Lower leg skin (tissue), 4 donors: ENCODE results near the gene METRNL. TPM values are rescaled to one million over a fixed set of nuclear protein-coding genes. Genes with fewer than 3 reads are reported as not detected.

Experiments
- DNase-seq, 2 donors: peaks; one replicate each; pipeline ENCODE4 v3.0.0-alpha.2; 2019; ENCODE audit warnings: low spot score in 2 of 2
- H3K4me3 ChIP-seq: fragments of 200-600 bp; sonication (generic); 2 replicates; pipeline ENCODE4 v1.5.1; 2017; ENCODE audit warnings: mild to moderate bottlenecking, low read depth; ENCODE audit not compliant: poor library complexity, severe bottlenecking
- CTCF ChIP-seq, 3 donors: fragments of 450-650 bp; IDR thresholded peaks; one replicate each; pipeline ENCODE4 v1.5.1; 2016; ENCODE audit warnings: antibody characterized with exemption in 3 of 3, mild to moderate bottlenecking in 3 of 3, moderate library complexity in 2 of 3
- POLR2A ChIP-seq, 2 donors: fragments of 450-650 bp; IDR thresholded peaks; one replicate each; pipeline ENCODE4 v1.6.1; 2016 to 2017; ENCODE audit warnings: antibody characterized with exemption in 2 of 2, mild to moderate bottlenecking in 1 of 2, moderate library complexity in 1 of 2
- WGBS, 2 donors: methylation state at CpG; one replicate each; pipeline ENCODE4 v1.1.5; 2018; 5-methylcytosine and 5-hydroxymethylcytosine counted together
- intact Hi-C: fragments of 100-400 bp; cut with DNase I; formaldehyde crosslinking; loops from one replicate; pipeline ENCODE4 v1.15.0; 2023; ENCODE audit warnings: low total_unique reads
- total RNA-seq, 4 donors: library from RNA; depleted of rRNA; stranded (reverse); fragments of >200 nt; gene quantifications; one replicate each; pipeline ENCODE4 v1.1.0, GENCODE V29; 2016

METRNL gene
- total RNA-seq, 4 donors from 2014 or later, result 208 to 343 (median 296) TPM

DNA sequence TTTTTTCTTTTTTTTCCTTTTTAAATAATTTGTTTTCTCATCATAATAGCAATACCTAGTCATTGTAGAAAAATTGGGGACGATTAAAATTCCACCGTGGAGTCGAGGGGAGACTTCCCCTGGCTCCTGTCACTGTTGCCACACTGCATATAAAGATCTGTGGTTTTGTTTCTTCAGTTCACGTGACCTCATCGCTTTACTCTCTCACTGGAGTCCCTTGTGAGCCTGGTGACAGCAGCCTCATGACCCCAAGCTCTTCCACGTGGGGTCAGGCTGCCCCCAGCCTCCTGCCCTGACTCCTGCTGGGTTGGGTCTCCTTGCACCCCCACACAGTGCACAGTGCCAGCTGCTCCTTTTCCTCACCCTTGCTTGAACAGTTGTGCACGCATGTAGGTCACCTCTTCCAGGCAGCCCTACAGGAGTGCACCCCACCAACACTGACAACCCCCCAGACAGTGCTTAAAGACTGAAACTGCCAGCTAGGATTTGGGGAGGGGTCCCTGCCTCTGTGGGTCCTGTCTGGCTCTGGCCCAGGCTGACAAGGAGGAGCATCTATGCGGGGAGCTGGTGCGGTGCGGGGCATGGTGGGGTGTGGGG, 7.3 kb upstream of the METRNL start:
- TF ChIP-seq POLR2A (IDR thresholded peaks at IDR 0.05) (no peak), CTCF (IDR thresholded peaks at IDR 0.05) (no peak)
- no peak overlapping the region for H3K4me3 ChIP-seq
- 76 to 81% methylated on average over 8 to 10 of the region's 10 CpGs for WGBS, 2 donors
- intact Hi-C loops, result no loop called here
- no peak for DNase-seq

DNA sequence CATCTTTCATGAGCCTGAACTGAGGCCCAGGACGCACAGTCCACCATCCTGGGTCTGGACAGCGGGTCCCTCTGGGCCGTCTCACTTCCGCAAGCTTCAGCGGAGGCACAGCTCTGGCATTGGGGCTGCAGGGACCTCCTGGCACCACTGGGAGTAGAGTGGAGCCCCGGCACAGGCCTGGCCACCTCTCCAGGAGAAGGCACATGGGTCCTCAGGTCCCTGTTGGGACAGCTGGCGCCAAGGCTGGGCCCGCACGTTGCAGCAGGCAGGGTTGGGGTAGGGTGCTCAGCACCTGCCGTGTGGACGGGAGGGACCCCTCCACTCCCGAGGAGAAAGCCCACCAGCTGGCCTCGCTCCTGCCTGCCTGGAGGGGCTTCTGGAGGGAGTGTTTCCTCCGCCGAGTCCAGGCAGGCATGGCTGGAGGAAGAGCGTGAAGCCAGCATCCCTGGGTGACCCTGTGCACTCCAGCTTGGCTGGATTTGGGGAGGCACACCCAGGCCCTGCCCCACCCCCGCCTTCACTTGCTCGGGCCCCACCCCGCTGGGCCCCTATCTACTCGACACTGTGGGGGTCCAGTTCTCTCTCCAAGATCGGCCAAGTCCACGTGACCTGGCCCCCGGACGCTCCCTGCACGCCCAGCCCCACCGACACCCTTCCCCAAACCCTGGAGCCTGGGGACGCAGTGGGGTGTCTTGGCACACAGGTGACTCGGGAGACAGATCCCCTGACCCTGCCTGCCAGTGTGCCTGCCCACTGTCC, 6.6 kb upstream of the METRNL start:
- no peak for DNase-seq
- WGBS, 2 donors, result 74 to 76% methylated on average over 19 to 27 of the region's 28 CpGs
- no peak overlapping the region for H3K4me3 ChIP-seq
- intact Hi-C loops, result no loop called here
- no peak for TF ChIP-seq CTCF (IDR thresholded peaks at IDR 0.05)
- no peak for TF ChIP-seq POLR2A (IDR thresholded peaks at IDR 0.05)

- 56 to 63% methylated on average over 21 to 25 of the region's 32 CpGs for WGBS, 2 donors
- H3K4me3 ChIP-seq, result no peak overlapping the region
- no peak for TF ChIP-seq CTCF (IDR thresholded peaks at IDR 0.05)
- TF ChIP-seq POLR2A (IDR thresholded peaks at IDR 0.05), result no peak
- no peak for DNase-seq
- intact Hi-C loops, result no loop called here
Measured at GRCh38 chr17:83073389-83074063, 5.9 kb upstream of the METRNL start.

GRCh38 chr17:83074486-83075223, 4.8 kb upstream of the METRNL start:
- no peak overlapping the region for H3K4me3 ChIP-seq
- WGBS, 2 donors, result 87 to 93% methylated on average over 27 to 39 of the region's 45 CpGs
- intact Hi-C loops, result no loop called here
- TF ChIP-seq POLR2A (IDR thresholded peaks at IDR 0.05), result no peak
- no peak for DNase-seq

- no peak overlapping the region for H3K4me3 ChIP-seq
- no peak for DNase-seq
- intact Hi-C loops, result no loop called here
- TF ChIP-seq POLR2A (IDR thresholded peaks at IDR 0.05), result no peak
- TF ChIP-seq CTCF (IDR thresholded peaks at IDR 0.05), result no peak
- WGBS, 2 donors, result 69 to 80% methylated on average over 21 of the region's 21 CpGs
Measured at GRCh38 chr17:83075270-83075880, 4.0 kb upstream of the METRNL start.
